Islet of Langerhans (tissue), 1 donor: Measurements from ENCODE around the gene PIM3.

ENCODE experiments used
- FAIRE-seq: peaks from one replicate; lab custom pipeline; 2011; peaks lifted over from hg19 to GRCh38; lab: Jason Lieb, UNC

The PIM3 gene

GRCh38 chr22:49991907-49992533 lies 31.4 kb downstream of the PIM3 start:
- no peak for FAIRE-seq

DNA sequence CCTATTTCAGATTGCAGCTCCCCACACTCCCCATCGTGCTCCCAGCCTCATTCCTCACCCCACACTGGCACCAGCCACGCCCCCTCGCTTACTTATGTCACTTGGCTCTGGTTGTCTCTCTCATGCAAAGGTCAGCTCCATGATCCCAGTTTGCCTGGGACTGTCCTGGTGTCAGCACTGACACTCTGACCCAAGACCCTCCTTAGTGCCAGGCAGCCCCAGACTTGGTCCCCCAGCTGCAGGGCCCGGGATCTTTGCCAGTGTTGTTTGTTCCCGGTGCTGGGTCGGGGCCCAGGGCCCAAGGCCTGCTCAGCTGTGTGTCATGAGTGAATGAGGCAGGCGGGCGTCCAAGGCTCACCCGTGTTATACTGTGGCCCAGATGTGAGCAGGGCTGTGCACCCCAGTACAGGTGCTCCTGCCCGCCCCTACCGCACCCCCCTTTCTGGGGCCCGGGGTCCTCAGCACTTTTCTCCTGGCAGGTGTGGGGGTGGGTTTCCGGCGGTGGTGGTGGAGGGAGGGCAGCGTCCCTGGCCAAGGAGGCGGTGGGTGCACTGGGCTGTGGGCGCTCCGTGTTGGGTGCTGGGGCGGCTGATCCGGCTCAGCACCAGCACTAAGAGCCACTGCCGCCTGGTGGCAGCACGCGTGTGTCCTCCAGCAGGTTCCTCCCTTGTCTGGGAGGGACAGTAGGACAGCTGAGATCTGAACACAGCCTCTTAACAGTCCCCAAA lies 32.5 kb downstream of the PIM3 start:
- FAIRE-seq: no peak

DNA sequence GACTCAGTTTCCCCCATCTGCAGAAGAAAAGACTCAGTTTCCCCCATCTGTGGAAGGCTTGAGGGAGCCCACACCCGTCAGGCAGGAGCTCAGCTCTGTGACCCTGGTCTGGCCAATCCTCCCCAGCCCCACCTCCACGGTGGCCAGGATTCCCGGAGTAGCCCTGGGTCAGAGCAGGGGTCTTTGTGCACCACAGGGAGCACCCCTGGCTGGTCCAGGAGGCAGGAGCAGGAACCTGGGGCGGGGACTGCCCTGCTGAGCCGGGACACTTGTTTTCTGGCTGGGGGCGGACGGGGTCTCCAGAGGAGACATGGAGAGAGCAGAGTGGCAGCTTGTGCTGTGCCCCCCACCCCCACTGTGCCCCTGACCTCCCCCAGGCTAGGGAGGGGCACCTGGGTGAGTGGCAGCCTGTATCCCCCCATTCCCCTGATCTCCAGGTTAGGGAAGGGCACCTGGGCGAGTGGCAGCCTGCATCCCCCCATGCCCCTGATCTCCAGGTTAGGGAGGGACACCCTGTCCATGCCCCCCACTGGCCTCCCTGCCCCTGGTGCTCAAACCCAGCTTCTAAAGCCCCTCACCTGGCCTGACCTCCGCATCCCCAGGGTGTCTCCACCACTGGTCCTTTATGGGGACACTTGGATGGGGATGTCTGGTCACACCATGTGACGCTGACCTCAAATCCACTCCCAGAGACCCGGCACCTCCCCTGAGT lies 33.2 kb downstream of the PIM3 start:
- no peak for FAIRE-seq

DNA sequence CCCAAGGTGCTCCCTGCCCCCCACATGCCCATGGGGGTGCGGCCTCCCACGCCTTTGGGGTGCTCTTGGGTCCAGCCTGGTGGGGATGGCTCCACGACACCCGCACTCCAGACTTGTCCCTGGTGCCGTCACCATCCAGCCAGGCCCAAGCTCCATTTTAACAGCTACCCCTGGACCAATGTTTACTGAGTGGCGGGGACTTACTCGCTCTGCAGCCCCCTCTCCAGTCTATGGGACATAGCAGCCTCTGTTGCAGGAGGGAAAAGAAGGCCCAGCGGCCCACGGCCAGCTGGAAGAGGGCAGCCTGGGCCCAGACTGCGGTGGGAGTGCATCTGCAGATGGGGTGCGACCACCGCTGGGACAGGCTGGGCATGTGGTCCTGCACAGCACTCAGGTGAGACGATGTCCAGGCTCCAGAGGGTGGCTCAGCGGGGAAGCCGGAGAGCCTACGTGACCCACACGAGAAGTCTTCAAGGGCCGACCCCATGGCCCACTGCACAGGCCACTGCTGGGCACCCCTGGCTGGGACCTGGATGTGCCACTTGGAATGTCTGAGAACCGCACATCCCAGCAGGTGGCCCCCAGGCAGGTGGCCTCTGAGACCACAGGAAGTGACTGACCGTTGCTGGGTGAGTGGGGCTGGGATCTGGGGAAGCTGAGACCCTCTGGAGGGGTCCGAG lies 33.9 kb downstream of the PIM3 start:
- no peak for FAIRE-seq

DNA sequence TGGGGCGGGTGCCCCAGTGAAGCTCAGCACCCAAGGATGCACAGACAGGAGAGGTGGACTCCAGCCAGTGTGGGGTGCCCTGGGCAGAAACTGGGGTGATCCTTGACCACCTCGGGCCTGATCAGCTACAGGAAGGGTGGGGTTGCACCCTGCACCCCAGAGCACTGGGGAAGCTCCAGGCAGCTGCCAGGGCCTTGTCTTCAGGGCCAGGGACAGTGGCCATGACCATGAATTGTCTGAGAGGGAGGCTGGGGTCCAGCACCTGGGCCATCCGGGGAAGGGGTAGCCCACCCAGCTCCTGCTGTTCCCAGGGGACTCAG lies 34.4 kb downstream of the PIM3 start:
- no peak for FAIRE-seq

- no peak for FAIRE-seq
These were observed 35.0 kb downstream of the PIM3 start for GRCh38 chr22:49995361-49996118.

DNA sequence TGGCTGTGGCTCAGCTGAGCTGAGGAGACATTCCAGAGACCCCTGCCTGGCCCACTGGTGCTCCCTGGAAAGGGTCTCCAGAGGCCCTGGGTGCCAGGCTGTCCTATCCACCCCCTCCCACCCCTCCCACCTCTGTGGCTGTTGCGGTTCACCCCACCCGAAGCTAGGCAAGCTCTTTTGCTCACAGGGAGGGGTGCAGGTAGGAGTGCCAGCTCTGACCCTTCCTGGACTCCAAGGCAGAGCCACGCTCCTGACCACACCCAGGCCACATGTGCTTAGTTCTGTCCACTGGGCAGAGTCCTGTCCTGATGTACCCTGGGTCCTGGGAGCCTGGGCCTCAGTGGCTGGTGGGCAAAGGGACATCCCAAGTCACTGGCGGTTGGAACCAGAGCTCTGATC lies 35.5 kb downstream of the PIM3 start:
- no peak for FAIRE-seq

DNA sequence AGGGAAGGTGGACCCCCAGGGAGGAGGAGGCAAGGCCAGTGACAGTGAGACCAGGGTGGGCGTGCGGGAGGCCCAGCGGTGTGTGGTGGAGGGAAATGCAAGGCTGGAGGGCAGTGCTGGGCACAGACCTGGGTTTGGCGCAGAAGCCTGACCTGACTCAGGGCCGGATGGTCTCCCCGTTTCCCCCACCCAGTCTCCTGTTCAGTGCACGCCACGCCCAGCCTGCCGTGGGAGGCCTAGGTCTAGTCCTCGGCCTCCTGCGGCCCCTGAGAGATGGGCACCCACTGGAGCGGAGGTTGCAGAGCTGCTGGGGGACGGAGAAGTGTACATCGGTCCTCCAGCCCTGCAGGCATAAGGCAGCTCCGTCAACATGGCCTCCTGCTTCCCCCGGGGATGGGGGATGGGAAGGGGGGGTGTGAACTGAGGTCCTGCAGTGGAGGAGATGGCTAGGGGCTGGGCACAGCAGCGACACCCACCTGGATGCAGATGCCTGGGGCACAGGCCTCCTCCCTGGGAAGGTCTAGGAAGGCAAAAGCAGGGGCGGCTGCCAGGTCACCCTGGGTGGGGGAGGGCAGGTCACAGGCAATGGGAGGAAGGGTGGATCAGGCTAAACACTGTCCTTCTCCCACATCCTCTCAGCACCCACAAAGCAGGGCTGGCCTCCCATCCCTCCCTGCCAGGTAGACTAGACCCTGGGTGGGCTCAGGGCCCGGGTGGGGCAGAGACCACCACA lies 36.1 kb downstream of the PIM3 start:
- no peak for FAIRE-seq

DNA sequence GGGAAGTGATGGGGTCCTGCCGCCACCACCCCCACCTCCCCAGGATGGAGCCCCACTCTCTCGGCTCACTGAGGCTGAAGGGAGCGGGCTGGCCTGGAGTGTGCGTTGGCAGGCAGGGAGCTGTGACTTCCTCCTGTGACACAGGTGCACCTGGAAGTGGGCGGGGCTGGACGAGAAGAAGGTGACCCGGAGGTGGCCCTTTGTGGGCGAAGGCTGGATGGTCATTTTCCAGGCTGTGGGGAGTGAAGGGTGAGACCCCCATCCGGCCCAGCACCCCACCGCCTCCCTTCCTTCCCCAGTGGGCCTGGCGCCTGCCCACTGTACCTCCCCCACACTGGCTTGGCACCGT lies 36.7 kb downstream of the PIM3 start:
- FAIRE-seq: no peak

GRCh38 chr22:49997932-49998717 lies 37.6 kb downstream of the PIM3 start:
- FAIRE-seq: no peak

- no peak for FAIRE-seq
These were observed 38.1 kb downstream of the PIM3 start for GRCh38 chr22:49998718-49999062.

- FAIRE-seq: no peak
These were observed 38.7 kb downstream of the PIM3 start for GRCh38 chr22:49999063-49999945.

DNA sequence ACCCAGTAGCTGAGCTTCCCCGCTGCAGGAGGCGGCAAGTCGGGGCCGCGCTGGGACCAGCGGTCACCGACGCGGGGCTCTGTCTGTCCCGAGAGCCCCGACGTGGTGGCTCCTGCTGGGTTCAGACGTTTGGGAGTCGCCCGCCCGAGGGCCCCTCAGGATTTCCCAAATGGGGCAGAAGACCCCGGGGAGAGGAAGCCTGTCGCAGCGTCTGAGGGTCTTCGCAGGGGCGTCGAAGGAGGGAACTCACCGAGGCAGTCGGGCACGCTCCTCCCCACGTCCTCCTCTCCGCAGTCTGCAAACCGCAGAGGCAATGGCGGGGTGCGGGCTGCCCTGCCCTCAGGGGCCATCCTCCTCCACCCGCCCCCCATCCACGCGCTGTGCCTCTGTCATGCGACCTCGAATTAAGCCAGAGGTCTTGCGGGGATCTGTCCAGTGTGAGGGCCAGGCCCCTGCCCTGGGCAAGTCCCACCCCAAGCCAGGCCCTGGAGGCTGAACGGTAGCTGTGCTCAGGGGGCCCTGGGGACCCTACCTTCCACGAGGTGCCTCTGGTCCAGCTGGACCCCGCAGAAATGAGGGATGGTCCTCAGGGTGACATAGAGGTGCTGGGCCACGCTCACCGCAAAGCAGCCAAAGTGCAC lies 39.5 kb downstream of the PIM3 start:
- FAIRE-seq: no peak

- no peak for FAIRE-seq
These were observed 40.2 kb downstream of the PIM3 start for GRCh38 chr22:50000587-50001387.

GRCh38 chr22:50001388-50002231 lies 41.0 kb downstream of the PIM3 start:
- FAIRE-seq: no peak

GRCh38 chr22:50002791-50003190 lies 42.2 kb downstream of the PIM3 start:
- no peak for FAIRE-seq

DNA sequence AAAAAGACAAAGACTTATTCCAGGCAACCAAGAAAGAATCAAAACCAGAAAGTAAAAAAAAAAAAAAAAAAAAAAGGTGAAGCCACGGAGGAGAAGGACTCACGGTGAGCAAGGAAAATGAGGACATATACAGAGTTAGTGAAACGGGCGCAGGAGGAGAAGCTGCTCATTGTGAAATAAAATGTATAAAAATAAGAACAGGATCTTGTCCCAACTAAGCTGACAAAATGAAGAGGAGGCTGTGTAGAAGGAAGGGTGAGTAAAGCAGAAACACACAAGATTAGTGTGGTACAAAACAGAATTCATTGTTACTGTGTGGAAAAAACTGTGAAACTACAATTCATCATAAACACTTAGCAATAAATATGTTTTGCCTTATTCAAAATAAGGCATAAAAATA lies 44.3 kb downstream of the PIM3 start:
- no peak for FAIRE-seq

GRCh38 chr22:50007057-50007511 lies 46.5 kb downstream of the PIM3 start:
- no peak for FAIRE-seq
